Vagina (tissue), 2 donors: ENCODE measurements around the gene TMEM205. TPM values are rescaled to one million over a fixed set of nuclear protein-coding genes. Genes with fewer than 3 reads are reported as not detected.
"Not testable (repeated sequence)": the region's sequence is repeated elsewhere in the genome, so short reads cannot be mapped to it uniquely, and the experiment has no call there.

Source experiments
- DNase-seq, 2 donors: peaks; one replicate each; pipeline ENCODE4 v3.0.0-alpha.2; 2017; ENCODE audit errors: extremely low spot score in 2 of 2
- H3K27ac ChIP-seq: fragments of 200-600 bp; sonication (generic); one replicate; pipeline ENCODE4 v1.5.1; 2019
- H3K27me3 ChIP-seq: fragments of 200-600 bp; sonication (generic); one replicate; pipeline ENCODE4 v1.5.1; 2019
- H3K36me3 ChIP-seq, 2 donors: fragments of 200-600 bp; sonication (generic); one replicate each; pipeline ENCODE4 v1.5.1; 2017 to 2019
- H3K4me1 ChIP-seq: fragments of 200-600 bp; sonication (generic); one replicate; pipeline ENCODE4 v1.5.1; 2019
- H3K4me3 ChIP-seq, 2 donors: fragments of 200-600 bp; sonication (generic); 1 replicate in 1 of 2; 2 replicates in 1 of 2; pipeline ENCODE4 v1.5.1; 2016 to 2019
- H3K9me3 ChIP-seq: fragments of 200-600 bp; sonication (generic); one replicate; pipeline ENCODE4 v1.5.1; 2019
- POLR2A ChIP-seq, 2 donors: fragments of 450-650 bp; IDR thresholded peaks; one replicate each; pipeline ENCODE4 v1.6.1; 2017; ENCODE audit warnings: antibody characterized with exemption in 2 of 2, mild to moderate bottlenecking in 2 of 2, moderate library complexity in 2 of 2
- POLR2AphosphoS5 ChIP-seq, 2 donors: sonication (generic); formaldehyde crosslinking; IDR thresholded peaks; one replicate each; pipeline ENCODE4 v1.9.0; 2017; ENCODE audit warnings: antibody characterized with exemption in 2 of 2, mild to moderate bottlenecking in 2 of 2, low read depth in 1 of 2; ENCODE audit not compliant: insufficient read depth in 1 of 2
- intact Hi-C: fragments of 100-400 bp; cut with DNase I; formaldehyde crosslinking; loops from one replicate; pipeline ENCODE4 v1.15.1; 2023
- total RNA-seq: library from RNA; depleted of rRNA; stranded (reverse); fragments of >200 nt; gene quantifications from one replicate; pipeline ENCODE4 v1.2.3, GENCODE V29; 2016
- TF ChIP-seq, protein P1 (sequence below), 3 experiments: fragments of 450-650 bp in 2 of 3; fragments of 200-600 bp in 1 of 3; sonication (generic) in 1 of 3; IDR thresholded peaks; one replicate each; pipeline ENCODE4 v1.5.1; 2017 to 2019; ENCODE audit warnings: antibody characterized with exemption in 3 of 3, mild to moderate bottlenecking in 2 of 3, moderate library complexity in 2 of 3

The TMEM205 gene
- total RNA-seq, 1 donor from 2014 or later = 173 TPM

DNA sequence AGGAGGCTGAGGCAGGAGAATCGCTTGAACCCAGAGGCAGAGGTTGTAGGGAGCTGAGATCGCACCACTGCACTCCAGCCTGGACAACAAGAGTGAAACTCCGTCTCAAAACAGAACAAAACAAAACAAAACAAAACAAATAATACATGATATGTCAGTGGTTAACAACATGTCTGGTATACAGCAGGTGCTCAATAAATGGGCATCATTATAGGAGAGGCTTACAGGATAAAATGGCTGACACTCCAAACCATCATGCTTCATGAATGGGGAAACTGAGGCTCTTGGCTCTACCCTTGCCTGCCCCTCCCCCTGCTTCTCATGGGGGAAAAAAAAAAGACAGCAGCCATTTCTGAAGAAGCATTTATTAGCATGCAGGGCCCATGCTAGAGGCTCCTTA lies 3.6 kb downstream of the TMEM205 start:
- no peak overlapping the region for H3K4me3 ChIP-seq
- H3K36me3 ChIP-seq = no peaks in the 10 kb centered on the region
- H3K4me1 ChIP-seq = peaks cover 57% of the 10 kb centered on the region
- DNase-seq = no peak
- no peak overlapping the region for H3K27ac ChIP-seq
- H3K27me3 ChIP-seq = no peaks in the 10 kb centered on the region
- no peaks in the 10 kb centered on the region for H3K9me3 ChIP-seq
- intact Hi-C loops = loop anchor here (10.0 kb wide), 1 partner anchor 1552 kb away; the partner anchor contains the start of gene GCDH
- TF ChIP-seq POLR2AphosphoS5 (IDR thresholded peaks at IDR 0.05; ENCODE audit: insufficient read depth in 1 of 2, low read depth in 1 of 2) = no peak
- TF ChIP-seq POLR2A (IDR thresholded peaks at IDR 0.05) = no peak
- TF ChIP-seq, protein P1, sequence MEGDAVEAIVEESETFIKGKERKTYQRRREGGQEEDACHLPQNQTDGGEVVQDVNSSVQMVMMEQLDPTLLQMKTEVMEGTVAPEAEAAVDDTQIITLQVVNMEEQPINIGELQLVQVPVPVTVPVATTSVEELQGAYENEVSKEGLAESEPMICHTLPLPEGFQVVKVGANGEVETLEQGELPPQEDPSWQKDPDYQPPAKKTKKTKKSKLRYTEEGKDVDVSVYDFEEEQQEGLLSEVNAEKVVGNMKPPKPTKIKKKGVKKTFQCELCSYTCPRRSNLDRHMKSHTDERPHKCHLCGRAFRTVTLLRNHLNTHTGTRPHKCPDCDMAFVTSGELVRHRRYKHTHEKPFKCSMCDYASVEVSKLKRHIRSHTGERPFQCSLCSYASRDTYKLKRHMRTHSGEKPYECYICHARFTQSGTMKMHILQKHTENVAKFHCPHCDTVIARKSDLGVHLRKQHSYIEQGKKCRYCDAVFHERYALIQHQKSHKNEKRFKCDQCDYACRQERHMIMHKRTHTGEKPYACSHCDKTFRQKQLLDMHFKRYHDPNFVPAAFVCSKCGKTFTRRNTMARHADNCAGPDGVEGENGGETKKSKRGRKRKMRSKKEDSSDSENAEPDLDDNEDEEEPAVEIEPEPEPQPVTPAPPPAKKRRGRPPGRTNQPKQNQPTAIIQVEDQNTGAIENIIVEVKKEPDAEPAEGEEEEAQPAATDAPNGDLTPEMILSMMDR (IDR thresholded peaks at IDR 0.05) = no peak

DNA sequence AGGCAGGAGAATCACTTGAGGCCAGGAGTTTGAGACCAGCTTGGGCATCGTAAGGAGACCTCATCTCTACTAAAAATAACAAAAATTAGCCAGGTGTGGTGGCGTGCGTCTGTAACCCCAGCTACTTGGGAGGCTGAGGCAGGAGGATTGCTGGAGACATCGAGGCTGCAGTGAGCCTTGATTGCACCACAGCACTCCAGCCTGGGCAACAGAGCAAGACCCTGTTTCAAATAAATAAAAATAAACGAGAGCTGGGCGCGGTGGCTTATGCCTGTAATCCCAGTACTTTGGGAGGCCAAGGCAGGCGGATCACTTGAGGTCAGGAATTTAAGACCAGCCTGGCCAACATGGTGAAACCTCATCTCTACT lies 6.0 kb downstream of the TMEM205 start:
- H3K27me3 ChIP-seq, H3K9me3 ChIP-seq, DNase-seq: not testable (repeated sequence)
- intact Hi-C loops = loop anchor here (10.0 kb wide), 1 partner anchor 1555 kb away; the partner anchor contains the start of gene GCDH
- Histone ChIP-seq H3K4me1 (peaks cover 46% of the 10 kb centered on the region), H3K36me3 (peaks cover 0 to 21% of the 10 kb centered on the region in 2 donors), H3K27ac (peak overlapping the region; percentile 95), H3K4me3 (peak overlapping the region in 1 of 2 donors; percentile 73)

DNA sequence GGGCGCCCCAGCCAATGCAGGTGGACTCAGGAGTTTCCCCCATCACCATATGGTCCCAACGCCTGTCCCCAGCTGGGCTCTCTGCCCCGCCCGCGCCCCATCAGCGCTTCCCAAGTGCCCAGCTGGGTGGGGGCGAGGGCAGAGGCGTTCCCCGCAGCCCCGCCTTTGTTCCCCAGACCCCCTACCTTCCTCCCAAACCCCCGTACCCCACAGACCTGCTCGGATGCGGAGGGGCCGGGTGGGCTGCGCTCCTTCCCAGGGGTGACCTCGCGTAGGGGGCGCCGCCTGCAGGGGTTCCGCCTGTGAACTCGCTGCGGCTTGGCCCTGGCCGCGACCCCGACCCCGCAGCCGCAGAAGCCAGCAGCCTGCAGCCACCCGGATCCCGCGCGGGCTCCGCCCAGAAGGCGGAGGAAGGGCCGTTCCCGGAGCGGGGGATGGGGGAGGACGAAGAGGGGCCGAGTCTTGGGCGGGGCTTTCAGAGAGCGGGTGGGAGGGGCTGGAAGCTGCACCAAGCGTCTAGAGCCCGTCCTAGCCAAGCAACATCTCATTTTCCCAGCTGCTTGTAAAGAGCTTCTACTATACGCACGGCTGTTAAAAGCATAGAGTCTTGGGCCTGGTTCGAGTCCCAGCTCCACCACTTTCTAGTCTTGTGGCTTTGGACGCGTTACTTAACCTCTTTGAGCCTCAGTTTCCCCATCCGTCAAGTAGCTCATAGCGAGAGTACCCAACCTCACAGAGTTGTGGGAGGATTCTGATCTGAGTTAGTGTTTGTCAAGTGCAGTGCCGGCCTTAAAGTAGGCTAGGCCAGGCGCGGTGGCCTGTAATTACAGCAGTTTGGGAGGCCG lies 6.6 kb downstream of the TMEM205 start, which contains the start of gene RAB3D:
RAB3D (minus strand) TSS at position 404 of the 845 bp plus-strand sequence. CDS start 2,258 bp downstream, outside the sequence.
- Histone ChIP-seq H3K9me3 (no peaks in the 10 kb centered on the region), H3K27me3 (no peaks in the 10 kb centered on the region), H3K27ac (peak within 1 kb of the TSS; percentile 95), H3K4me3 (peak within 1 kb of the TSS; percentile 73 to 95), H3K4me1 (peaks cover 40% of the 10 kb centered on the region), H3K36me3 (peaks cover 0 to 27% of the 10 kb centered on the region in 2 donors)
- no peak for DNase-seq
- intact Hi-C loops = loop anchor here (10.0 kb wide), 1 partner anchor 1555 kb away; the partner anchor contains the start of gene GCDH
- peak in 1 of 2 donors; percentile 60 for TF ChIP-seq POLR2A (IDR thresholded peaks at IDR 0.05)
- TF ChIP-seq, protein P1 (IDR thresholded peaks at IDR 0.05) = no peak
- TF ChIP-seq POLR2AphosphoS5 (IDR thresholded peaks at IDR 0.05; ENCODE audit: insufficient read depth in 1 of 2, low read depth in 1 of 2) = peak; percentile 29 to 95

DNA sequence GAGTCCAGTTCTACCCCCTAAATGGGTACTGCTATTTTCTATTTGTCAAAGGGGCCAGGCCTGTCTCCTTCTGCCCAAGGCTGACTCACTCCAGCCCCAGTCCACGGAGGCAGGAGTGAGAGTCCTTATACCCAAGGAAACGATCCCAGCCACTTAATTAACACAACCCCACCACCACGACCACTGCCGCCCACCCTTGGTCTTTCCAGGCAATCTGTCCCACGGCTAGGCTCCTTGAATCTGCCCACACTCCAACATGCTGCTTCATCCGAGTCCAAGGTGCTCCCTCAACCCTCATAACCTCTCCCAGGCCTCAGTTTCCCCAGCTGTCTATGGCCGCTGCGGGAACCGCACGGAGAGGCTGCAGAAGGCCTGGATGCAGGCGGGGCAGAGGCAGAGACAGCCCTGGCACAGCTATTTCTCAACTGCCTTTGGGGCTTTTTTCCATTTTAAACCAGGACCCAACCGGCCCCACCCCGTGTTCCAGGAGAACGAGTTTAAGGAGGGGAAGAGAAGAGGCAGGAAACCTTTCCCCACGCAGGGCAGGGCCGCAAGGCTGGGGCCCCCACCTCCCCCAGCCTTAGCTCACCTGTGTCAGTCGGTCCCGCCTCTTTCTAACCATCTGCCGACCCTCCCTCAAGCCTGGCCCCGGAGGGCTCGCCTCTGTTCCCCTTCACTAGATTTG lies 7.4 kb downstream of the TMEM205 start:
- TF ChIP-seq, protein P1 (IDR thresholded peaks at IDR 0.05) = no peak
- TF ChIP-seq POLR2AphosphoS5 (IDR thresholded peaks at IDR 0.05; ENCODE audit: insufficient read depth in 1 of 2, low read depth in 1 of 2) = peak in 1 of 2 donors; percentile 47
- Histone ChIP-seq H3K4me1 (peaks cover 33% of the 10 kb centered on the region), H3K36me3 (peaks cover 0 to 35% of the 10 kb centered on the region in 2 donors), H3K27me3 (no peaks in the 10 kb centered on the region), H3K9me3 (no peaks in the 10 kb centered on the region), H3K27ac (peak overlapping the region; percentile 95), H3K4me3 (peak overlapping the region; percentile 73 to 95)
- intact Hi-C loops = no loop called here
- no peak for DNase-seq

DNA sequence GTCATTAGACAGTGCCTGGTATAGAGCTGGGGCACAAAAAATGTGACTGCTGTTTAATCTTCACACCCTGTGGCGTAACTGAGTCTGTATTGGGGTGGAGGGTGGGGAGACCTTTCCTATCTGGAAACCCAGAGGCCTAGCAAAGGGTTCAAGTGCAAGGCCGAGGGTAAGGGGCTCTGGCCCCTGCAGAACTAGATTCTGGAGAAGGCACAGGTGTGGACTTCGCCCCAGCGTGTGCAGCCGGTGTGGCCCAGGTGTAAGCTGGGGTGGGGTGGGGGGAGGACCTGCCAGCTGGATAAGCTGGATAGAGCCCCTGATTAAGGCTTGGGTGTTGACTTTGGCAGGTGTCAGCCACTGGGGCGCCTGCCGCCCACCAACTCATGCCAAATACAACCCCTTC lies 7.9 kb downstream of the TMEM205 start:
- Histone ChIP-seq H3K36me3 (peaks cover 0 to 41% of the 10 kb centered on the region in 2 donors), H3K4me3 (peak overlapping the region; percentile 73 to 95)

More for the DNA sequence above, 7.9 kb downstream of the TMEM205 start:
- no peaks in the 10 kb centered on the region for H3K27me3 ChIP-seq
- DNase-seq = no peak
- no peaks in the 10 kb centered on the region for H3K9me3 ChIP-seq
- TF ChIP-seq, protein P1 (IDR thresholded peaks at IDR 0.05) = no peak
- TF ChIP-seq POLR2AphosphoS5 (IDR thresholded peaks at IDR 0.05; ENCODE audit: insufficient read depth in 1 of 2, low read depth in 1 of 2) (no peak), POLR2A (IDR thresholded peaks at IDR 0.05) (no peak)
- intact Hi-C loops = no loop called here
- H3K4me1 ChIP-seq = peaks cover 27% of the 10 kb centered on the region
- H3K27ac ChIP-seq = peak overlapping the region; percentile 95
